ENCODE results near the gene SUV39H2.
"Not testable (repeated sequence)": the region's sequence is repeated elsewhere in the genome, so short reads cannot be mapped to it uniquely, and the experiment has no call there.

The SUV39H2 gene, protein sequence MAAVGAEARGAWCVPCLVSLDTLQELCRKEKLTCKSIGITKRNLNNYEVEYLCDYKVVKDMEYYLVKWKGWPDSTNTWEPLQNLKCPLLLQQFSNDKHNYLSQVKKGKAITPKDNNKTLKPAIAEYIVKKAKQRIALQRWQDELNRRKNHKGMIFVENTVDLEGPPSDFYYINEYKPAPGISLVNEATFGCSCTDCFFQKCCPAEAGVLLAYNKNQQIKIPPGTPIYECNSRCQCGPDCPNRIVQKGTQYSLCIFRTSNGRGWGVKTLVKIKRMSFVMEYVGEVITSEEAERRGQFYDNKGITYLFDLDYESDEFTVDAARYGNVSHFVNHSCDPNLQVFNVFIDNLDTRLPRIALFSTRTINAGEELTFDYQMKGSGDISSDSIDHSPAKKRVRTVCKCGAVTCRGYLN

DNA sequence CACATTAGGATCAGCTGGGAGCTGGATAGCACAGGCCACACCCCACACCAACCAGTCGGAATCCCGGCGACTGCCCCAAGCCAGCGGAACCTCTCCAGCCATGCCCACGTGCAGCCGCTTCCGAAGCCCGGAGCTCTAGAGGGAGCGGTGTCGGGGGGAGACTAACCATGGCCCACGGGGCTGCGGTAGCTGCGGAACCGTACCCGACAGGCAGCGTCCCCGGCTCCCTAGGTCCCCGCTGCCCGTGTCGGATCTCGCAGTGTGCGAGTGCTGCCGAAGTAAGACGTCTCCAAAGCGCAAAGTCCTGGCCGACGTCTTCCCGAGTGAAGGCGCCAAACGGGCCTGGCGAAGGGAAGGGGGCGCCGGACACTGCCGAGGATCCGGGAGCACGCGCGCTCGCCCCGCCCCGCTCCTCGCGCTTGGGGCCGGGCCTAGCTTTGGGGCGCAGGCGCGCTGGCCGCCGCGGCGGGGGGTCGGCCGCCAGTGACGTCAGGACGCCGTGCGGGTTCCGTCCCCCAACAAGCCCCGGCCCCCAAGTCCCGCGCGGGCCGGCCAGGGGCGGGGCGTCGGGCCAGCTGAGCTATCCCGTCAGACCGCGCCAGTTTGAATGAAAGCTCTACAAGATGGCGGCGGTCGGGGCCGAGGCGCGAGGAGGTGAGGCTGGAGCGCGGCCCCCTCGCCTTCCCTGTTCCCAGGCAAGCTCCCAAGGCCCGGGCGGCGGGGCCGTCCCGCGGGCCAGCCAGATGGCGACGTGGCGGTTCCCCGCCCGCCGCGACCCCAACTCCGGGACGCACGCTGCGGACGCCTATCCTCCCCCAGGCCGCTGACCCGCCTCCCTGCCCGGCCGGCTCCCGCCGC is at the start of gene SUV39H2:
Gene SUV39H2 (plus strand): TSS at position 601 of the 858 bp plus-strand sequence. CDS start 23 bp downstream, at position 624.
- peak; percentile 88 to 92 for DNase-seq (ENCODE audit: low read depth in 2 of 2)

DNA sequence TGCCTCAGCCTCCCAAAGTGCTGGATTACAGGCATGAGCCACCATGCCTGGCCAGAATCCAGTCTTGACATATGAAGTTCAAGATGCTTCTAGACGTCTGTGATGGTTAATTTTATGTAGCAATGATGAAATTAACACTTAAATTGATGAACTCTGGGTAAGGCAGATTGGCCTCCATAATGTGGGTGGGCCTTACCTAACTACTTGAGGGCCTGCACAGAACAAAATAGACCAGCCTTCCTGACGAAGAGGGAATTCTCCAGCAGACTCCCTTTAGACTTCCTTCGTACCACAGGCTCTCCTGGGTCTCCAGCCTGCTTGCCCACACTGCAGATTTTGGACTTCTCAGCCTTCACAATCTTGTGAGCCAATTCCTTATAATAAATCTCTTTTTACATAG is 45.6 kb upstream of the SUV39H2 start:
- no peak for DNase-seq (ENCODE audit: low read depth in 2 of 2)

DNA sequence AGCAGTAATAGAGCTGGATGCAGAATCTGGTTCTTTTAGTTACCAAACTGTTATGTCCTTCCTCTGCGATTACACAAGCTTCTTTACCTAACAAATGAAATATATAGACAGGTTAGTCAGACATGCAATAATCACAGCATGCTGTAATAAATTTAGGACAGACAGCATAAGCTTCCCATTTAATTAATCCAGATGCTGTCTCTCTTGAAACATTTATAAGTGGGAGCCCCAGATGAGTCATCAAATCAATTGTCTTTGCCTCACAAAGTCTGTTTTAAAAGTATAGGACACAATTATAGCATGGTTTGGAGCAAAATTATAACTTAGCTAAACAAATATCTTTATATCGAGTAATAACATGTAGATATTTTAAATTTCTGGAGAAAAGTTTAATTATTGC is 42.5 kb upstream of the SUV39H2 start:
- no peak for DNase-seq (ENCODE audit: low read depth in 2 of 2)

DNA sequence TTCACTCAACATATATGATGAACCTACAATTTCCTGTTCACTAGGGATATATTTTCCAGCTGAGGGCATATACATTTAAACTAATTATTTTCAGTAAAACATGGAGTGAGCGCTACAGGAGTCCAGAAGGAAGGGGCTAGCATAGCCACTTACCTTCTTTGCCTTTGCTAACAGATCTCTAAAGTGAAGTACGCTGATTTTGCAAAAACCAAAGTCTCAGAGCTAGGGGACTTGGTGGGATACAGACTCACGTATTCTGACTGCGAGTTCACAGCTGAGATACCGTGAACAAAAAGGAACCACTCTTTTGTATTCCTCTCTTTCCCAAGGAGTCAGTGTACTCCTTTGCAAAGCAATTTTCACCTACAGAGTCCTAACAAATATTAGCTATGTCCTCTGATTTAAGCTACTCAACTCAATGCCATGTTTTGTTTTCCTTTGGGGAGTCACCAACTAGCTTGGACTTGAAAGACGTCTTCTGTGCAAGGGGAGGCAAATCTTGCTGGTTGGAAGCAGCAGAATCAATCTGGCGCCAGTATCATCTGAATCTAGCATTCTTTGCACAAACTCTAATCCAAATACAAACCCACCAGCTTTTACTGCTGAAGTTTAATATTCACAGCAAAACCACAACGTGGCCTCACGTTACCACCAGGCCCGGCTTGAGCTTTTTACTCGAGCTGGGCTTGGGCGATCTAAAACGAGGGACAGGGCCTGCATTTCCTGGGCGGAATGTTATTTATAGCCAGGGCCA is 41.5 kb upstream of the SUV39H2 start:
- DNase-seq (ENCODE audit: low read depth in 2 of 2) = no peak

DNA sequence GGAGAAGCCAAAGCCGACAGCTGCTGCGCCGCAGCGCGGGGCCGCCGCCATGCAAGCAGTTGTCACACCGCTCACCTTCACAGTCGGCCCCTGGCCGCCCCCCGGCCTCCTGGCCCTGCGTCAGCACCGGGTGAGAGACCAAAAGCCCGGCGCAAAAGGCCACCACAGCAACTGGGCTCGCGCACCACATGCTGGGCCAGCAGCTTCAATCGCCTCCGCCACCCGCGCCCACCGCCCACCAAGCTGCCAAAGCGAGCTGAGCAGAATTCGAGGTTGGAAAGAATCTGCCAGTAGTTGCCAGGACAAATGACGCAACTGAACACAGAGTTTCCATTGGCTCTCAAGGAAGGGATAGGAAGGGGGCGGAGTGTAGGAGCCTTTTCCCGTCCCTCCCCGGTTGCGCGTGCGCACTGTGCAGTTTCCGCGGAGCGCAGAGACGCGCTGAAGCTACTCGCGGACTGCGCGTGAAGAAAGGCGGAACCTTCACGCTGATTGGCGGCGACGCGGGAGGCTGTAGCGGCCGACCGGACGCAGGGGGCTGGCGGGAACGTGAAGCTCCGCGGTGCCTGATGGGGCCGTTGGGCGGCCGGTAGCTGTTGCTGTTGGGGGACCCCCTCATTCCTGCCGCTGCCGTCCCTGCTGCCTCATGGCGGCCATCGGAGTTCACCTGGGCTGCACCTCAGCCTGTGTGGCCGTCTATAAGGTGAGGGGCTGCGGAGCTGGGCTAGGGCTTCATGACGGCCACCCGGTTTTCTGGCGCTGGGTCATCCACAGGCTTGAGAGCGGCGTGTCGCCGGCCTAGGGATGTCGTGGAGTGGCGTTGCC is 40.7 kb upstream of the SUV39H2 start, which contains the start of the genes CDNF, HSPA14 and MSANTD7:
Gene CDNF (minus strand): TSS at position 281 of the 825 bp plus-strand sequence. CDS start 91 bp downstream, at position 190.
Gene HSPA14 (plus strand): TSS at position 550 of the 825 bp plus-strand sequence. CDS start 97 bp downstream, at position 647.
Gene MSANTD7 (plus strand): TSS at position 550 of the 825 bp plus-strand sequence. CDS start 3,979 bp downstream, outside the sequence.
- DNase-seq (ENCODE audit: low read depth in 2 of 2) = peak; percentile 98

DNA sequence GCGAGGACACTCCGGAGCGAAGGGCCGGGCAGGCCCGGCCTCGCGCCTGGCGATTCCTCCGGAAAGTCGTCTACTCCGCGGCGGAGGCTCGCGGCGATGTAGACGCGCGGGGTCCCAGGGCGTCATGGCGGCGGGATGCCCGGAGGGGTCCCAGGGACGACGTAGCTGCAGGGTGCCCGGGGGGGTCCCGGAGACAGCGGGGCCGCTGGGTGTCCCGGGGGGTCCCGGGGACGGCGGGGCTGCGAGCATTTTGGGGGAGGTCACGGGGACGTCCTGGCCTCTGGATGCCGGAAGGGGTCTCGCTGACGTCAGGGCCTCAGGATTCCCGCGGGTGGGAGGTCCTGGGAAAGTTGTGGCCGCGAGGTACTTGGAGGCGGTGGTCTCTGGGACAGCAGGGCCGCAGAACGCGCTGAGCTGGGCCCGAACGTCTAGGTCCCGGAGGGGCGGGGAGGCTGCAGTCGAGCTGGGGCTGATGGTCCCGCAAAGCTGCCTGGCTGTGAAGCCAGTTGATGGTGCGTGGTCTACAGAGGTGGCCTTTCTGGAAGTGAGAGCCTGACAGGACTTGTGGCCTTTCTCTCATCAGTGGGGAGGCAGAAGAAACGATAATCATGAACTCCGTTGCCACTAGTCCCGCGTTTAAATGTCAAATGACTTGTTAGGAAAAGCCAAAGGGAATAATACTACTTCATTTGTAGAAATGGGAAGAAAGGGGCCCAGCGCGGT is 39.9 kb upstream of the SUV39H2 start:
- no peak for DNase-seq (ENCODE audit: low read depth in 2 of 2)

DNA sequence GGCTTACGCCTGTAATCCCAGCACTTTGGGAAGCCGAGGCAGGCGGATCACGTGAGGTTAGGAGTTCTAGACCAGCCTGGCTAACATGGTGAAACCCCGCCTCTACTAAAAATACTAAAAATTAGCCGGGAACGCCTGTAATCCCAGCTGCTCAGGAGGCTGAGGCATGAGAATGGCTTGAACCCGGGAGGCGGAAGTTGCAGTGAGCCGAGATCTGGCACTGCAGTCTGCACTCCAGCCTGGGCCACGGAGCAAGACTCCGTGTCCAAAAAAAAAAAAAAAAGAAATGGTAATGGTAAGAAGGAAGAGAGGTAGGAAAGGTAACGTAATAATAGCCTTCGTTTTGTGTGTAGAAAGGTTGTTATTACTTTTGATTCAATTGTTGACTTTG is 39.4 kb upstream of the SUV39H2 start:
- DNase-seq (ENCODE audit: low read depth in 2 of 2) = no peak

DNA sequence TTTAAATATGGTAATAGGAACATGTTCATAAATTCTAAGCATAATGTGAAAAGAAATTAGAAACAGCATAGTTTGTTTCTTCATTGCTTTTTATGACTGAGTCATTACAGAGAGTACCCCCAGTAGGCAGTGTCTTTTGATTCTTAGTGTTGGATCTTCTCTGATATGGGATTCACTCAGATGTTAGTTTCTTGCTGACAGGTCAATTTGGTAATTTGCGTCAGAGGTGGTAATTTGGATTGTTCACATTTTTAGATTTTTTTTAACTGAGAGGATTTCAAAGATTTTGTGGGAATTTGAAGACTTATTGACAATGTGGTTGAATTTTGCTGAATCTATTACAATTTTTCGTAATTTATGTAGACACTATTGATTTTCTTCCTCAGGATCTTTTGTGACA is 38.5 kb upstream of the SUV39H2 start:
- DNase-seq (ENCODE audit: low read depth in 2 of 2) = no peak

DNA sequence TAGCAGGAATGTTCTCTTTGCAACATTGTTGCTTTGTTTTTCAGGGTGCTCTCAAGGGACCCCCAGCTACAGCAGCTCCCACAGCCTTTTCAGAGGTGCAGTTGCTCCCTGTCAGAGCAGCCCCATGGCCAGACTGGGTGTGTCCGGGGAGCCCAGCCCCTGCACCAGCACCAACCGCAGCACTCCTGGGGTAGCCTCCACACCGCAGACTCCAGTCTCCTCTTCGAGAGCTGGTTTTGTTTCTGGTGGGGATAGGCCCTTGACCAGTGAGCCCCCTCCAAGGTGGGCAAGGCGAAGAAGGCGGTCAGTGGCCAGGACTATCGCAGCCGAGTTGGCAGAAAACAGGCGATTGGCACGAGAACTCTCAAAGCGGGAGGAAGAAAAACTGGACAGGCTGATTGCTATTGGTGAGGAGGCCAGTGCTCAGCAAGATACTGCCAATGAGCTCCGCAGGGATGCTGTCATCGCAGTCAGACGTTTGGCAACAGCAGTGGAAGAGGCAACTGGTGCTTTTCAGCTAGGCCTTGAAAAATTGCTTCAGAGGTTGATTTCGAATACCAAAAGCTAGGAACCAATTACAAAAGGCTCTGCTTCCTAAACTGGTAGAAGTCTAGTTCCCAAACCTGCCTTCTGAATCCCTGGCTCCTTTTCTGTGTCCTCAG is 35.2 kb upstream of the SUV39H2 start:
- DNase-seq (ENCODE audit: low read depth in 2 of 2) = no peak

DNA sequence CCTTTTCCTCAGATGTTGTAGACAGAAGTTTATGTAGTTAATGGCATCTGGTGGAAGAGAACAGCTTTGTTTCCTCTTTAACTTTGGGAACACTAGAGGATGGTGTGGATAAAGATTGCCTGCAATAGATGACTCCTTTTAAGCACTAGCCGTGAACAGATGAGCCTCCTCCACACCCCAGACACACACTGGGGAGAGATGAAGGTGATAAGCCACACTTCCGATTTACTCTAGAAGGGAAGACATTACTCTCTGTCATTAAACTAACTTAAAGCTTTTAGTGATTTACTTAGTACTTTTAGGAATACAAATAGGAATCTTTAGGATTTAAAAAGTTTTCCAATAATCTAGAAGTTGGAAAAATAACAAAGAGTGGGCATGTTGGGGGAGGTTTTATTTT is 33.7 kb upstream of the SUV39H2 start:
- DNase-seq (ENCODE audit: low read depth in 2 of 2) = no peak

DNA sequence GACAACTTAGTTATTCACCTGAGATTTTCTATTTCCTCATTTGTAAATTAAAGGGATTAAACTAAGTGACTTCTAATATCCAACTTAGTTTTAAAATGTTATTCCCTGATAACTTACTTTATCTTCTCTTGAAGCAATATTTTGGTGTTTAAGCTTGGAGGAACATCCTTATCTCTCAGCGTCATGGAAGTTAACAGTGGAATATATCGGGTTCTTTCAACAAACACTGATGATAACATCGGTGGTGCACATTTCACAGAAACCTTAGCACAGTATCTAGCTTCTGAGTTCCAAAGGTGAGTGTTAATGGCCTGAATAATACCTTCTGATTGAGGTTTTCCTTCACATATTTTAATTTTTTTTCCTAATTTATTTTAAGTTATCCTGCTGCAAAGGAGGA is 26.4 kb upstream of the SUV39H2 start:
- no peak for DNase-seq (ENCODE audit: low read depth in 2 of 2)

DNA sequence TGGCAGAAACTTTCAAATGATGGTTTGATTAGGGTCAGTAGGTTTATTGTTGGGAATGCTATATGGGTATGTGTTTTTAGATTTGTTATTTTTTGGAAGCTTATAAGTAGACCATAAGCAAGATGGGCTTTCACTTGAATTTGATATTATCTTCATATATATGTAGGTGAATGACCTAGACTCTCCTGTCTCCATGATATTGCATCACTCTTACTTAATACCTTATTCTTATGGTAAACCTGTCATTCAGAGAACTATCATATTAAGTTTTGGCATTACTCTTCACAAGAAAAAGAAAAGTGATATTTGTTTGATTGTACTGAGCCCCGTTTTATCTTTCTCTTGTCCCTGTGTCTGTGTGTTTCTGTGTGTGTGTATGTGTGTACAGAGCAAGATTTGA is 23.2 kb upstream of the SUV39H2 start:
- DNase-seq (ENCODE audit: low read depth in 2 of 2) = no peak

DNA sequence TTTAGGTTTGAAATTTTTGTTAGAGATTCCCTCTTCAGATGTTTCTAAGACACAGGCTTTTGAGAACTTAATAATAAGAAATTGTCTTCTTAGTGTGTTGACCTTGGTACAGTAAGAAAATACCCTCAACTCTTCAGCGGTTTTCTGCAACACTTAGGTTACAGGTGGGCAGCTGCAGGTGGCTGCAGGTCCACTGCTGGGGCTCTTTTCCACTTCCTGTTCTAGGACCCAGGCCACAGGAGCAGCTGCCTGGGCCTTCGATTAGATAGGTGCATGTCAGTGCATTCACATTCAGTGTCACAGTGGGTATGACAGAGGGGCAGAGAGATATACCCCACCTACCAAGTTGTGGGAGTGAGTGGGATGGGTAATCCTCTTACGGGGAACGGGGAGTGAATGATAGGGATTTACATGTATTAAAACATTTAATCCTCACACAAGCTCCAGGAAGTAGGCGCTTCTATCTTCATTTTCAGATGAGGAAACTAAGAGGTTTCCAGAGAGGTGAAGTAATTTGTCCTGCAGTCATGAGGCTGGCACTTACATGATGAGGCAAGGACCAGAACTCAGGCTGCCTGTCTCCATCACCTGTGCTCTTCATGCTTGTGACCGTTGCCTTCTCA is 20.2 kb upstream of the SUV39H2 start:
- no peak for DNase-seq (ENCODE audit: low read depth in 2 of 2)

DNA sequence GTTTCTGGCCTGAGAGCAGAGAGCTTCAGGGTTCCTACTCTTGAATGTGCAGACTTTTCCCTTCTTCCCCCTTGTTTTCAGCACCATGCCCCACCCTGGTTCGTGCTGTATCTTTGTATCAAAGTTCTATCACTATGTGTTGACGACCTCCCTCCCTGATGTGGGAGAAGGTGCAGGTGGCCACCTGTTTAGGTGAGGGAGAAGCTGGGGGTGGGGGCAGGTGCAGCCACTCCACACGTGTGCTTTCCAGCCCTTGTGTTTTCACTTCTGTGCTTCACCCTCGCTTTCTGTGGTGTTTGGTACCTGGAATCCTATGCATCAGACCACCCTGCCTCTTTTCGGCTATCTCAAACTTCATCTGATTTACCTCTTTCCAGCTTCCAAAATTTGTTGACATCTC is 19.6 kb upstream of the SUV39H2 start:
- DNase-seq (ENCODE audit: low read depth in 2 of 2) = no peak

DNA sequence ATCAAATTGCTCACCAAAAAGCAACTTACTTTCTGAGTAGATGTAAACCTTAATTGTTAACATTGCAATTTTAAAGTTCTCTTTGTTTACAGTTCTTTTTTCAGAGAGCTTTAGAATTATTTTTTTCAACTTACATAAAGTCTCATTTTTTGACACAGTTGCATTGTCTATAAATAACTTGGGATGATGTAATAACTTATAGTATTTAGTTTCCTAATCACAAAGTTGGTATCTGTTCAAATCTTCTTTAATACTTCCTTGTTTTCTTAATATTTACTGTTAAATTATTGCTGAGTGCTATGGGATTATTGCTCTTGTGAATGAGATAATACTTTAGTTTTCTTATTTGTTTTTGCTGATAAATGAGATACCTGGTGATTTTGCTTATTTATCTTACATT is 18.9 kb upstream of the SUV39H2 start:
- DNase-seq (ENCODE audit: low read depth in 2 of 2) = no peak

DNA sequence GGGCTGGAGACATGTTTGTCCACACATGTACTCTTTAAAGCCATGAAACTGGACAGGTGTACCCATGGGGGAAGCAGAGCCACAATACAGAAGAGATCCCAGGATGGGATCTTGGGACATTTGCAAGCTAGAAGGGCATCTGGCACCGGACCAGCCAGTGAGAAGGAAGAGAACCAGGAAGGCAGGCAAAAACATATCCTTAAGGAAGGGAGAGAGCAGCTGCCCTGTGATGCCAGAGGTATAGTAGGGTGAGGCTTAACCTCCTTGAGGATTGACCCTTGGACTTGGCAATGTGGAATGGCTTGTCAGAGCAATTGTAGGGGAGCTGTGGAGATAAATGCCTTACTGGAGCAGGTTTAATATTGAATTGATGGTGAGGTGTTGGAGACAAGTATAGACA is 17.9 kb upstream of the SUV39H2 start:
- DNase-seq (ENCODE audit: low read depth in 2 of 2) = no peak

DNA sequence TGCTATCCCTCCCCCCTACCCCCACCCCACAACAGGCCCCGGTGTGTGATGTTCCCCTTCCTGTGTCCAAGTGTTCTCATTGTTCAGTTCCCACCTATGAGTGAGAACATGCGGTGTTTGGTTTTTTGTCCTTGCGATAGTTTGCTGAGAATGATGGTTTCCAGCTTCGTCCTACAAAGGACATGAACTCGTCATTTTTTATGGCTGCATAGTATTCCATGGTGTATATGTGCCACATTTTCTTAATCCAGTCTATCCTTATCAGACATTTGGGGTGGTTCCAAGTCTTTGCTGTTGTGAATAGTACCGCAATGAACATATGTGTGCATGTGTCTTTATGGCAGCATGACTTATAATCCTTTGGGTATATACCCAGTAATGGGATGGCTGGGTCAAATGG is 14.2 kb upstream of the SUV39H2 start:
- DNase-seq (ENCODE audit: low read depth in 2 of 2) = not testable (repeated sequence)

DNA sequence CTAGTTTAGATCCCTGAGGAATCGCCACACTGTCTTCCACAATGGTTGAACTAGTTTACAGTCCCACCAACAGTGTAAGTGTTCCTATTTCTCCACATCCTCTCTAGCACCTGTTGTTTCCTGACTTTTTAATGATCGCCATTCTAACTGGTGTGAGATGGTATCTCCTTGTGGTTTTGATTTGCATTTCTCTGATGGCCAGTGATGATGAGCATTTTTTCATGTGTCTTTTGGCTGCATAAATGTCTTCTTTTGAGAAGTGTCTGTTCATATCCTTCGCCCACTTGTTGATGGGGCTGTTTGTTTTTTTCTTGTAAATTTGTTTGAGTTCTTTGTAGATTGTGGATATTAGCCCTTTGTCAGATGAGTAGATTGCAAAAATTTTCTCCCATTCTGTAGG is 13.8 kb upstream of the SUV39H2 start:
- not testable (repeated sequence) for DNase-seq (ENCODE audit: low read depth in 2 of 2)

DNA sequence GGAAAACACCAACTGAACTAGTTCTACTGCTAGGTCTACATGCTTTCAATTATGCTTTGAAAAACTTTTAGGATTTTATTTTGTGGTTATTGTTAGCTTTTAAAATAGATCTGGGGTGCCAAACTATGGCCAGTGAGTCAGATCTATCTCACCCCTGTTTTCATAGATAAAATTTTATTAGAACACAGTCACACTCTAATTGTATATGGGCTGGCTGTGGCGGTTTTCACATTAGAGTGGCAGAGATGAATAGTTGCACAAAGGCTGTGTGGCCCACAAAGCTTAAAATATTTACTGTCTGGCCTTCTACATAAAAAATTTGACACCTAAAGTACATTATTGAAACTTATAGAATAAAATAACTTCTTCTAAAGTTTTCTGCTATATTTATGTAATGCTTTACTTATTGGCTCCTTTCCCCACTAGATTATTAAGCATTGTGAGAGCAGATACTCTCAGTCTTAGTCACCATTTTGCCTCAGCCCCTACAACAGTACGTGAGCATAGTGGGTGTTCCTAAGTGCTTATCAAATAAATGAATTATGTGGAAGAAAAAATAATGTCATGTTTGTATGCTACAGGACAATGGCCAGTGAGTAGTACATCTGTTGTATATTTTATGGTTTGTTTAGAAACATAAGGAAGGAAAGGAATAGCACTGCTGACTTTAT is 5.4 kb upstream of the SUV39H2 start:
- DNase-seq (ENCODE audit: low read depth in 2 of 2) = peak; percentile 40 to 47
